SH-SY5Y (cell line): ENCODE results near the gene DNMT3A.

Source experiments
- GATA2 ChIP-seq: IDR thresholded peaks from 2 replicates; pipeline ENCODE4 v1.6.1; 2011; ENCODE audit warnings: mild to moderate bottlenecking, low read depth, low read length
- GATA3 ChIP-seq: IDR thresholded peaks from 2 replicates; pipeline ENCODE4 v1.6.1; 2011; ENCODE audit warnings: low read depth, mild to moderate bottlenecking, low read length, moderate library complexity

GRCh38 chr2:25274868-25275574, 66.7 kb downstream of the DNMT3A start:
- no peak for TF ChIP-seq GATA3
- no peak for TF ChIP-seq GATA2
